HEK293 (cell line): Measurements from ENCODE around the gene BPIFB2.

Experiments
- CTCF ChIA-PET: fragments of 350-600 bp; formaldehyde crosslinking; extraction: SDS; loops from one replicate; lab custom pipeline; 2021; ENCODE audit warnings: antibody characterized with exemption; lab: Yijun Ruan, JAX
- POLR2A ChIA-PET: fragments of 300-600 bp; formaldehyde crosslinking; extraction: SDS; loops from one replicate; lab custom pipeline; 2020; ENCODE audit warnings: antibody characterized with exemption, inconsistent platforms; lab: Yijun Ruan, JAX
- H3K27ac ChIP-seq: fragments of 200-500 bp; sonication (Bioruptor generic); 2 replicates; pipeline ENCODE4 v1.5.1; 2014; ENCODE audit warnings: low read depth, low read length, control low read depth, inconsistent platforms; ENCODE audit errors: extremely low read depth
- H3K36me3 ChIP-seq, 2 experiments: fragments of 200-500 bp in 1 of 2; sonication (Bioruptor generic) in 1 of 2; 1 replicate in 1 of 2; 2 replicates in 1 of 2; pipeline ENCODE4 v1.5.1; 2014 to 2017; ENCODE audit warnings: inconsistent platforms in 2 of 2, low read length in 2 of 2; ENCODE audit not compliant: control insufficient read depth in 2 of 2, insufficient read depth in 1 of 2
- H3K4me1 ChIP-seq: fragments of 200-500 bp; sonication (Bioruptor generic); 2 replicates; pipeline ENCODE4 v1.5.1; 2014; ENCODE audit warnings: mild to moderate bottlenecking, low read length, inconsistent platforms; ENCODE audit not compliant: control insufficient read depth, insufficient read depth
- H3K4me3 ChIP-seq: 2 replicates; pipeline ENCODE4 v1.5.1; 2011; ENCODE audit warnings: low read depth, mild to moderate bottlenecking, control low read depth, low read length, moderate library complexity
- H3K9me3 ChIP-seq: fragments of 200-500 bp; sonication (Bioruptor generic); 2 replicates; pipeline ENCODE4 v1.5.1; 2014; ENCODE audit warnings: low read depth, low read length, inconsistent platforms; ENCODE audit not compliant: control insufficient read depth, insufficient read depth
- EGR2 ChIP-seq: fragments of 450-650 bp; formaldehyde crosslinking; IDR thresholded peaks from 2 replicates; pipeline ENCODE4 v1.5.1; 2016; ENCODE audit warnings: low read depth, missing biosample characterization, missing genetic modification characterization
- MZF1 ChIP-seq: fragments of 450-650 bp; formaldehyde crosslinking; IDR thresholded peaks from 2 replicates; pipeline ENCODE4 v1.5.1; 2017; ENCODE audit warnings: missing biosample characterization, missing genetic modification characterization, borderline replicate concordance
- REST ChIP-seq: fragments of 450-650 bp; formaldehyde crosslinking; IDR thresholded peaks from 2 replicates; pipeline ENCODE4 v1.5.1; 2016; ENCODE audit warnings: missing biosample characterization, missing genetic modification characterization
- ZBTB17 ChIP-seq: fragments of 450-650 bp; formaldehyde crosslinking; IDR thresholded peaks from 2 replicates; pipeline ENCODE4 v1.5.1; 2016; ENCODE audit warnings: missing biosample characterization, missing genetic modification characterization
- ZBTB8A ChIP-seq: fragments of 450-650 bp; formaldehyde crosslinking; IDR thresholded peaks from 2 replicates; pipeline ENCODE4 v1.5.1; 2016; ENCODE audit warnings: missing biosample characterization, missing genetic modification characterization
- ZFHX2 ChIP-seq: fragments of 450-650 bp; formaldehyde crosslinking; conservative IDR thresholded peaks from 2 replicates; pipeline ENCODE4 v1.5.1; 2016; ENCODE audit warnings: missing biosample characterization, missing genetic modification characterization
- ZFP37 ChIP-seq: fragments of 450-650 bp; formaldehyde crosslinking; IDR thresholded peaks from 2 replicates; pipeline ENCODE4 v1.5.1; 2016; ENCODE audit warnings: missing biosample characterization, missing genetic modification characterization
- ZFP41 ChIP-seq: fragments of 450-650 bp; formaldehyde crosslinking; IDR thresholded peaks from 2 replicates; pipeline ENCODE4 v1.5.1; 2016; ENCODE audit warnings: missing biosample characterization, missing genetic modification characterization, borderline replicate concordance
- ZNF133 ChIP-seq: fragments of 450-650 bp; formaldehyde crosslinking; IDR thresholded peaks from 2 replicates; pipeline ENCODE4 v1.5.1; 2016; ENCODE audit warnings: missing biosample characterization, missing genetic modification characterization
- ZNF274 ChIP-seq, 2 experiments: fragments of 200-500 bp in 1 of 2; fragments of 450-650 bp in 1 of 2; sonication (Bioruptor generic) in 1 of 2; formaldehyde crosslinking in 1 of 2; IDR thresholded peaks; 2 replicates each; pipeline versions ENCODE4 v1.5.1 to v1.6.1; 2014 to 2016; ENCODE audit warnings: borderline replicate concordance in 1 of 2, inconsistent platforms in 1 of 2, low read length in 1 of 2, missing biosample characterization in 1 of 2, missing genetic modification characterization in 1 of 2
- ZNF302 ChIP-seq: fragments of 450-650 bp; formaldehyde crosslinking; IDR thresholded peaks from 2 replicates; pipeline ENCODE4 v1.5.1; 2016; ENCODE audit warnings: missing biosample characterization, missing genetic modification characterization, low read depth
- ZNF311 ChIP-seq: fragments of 450-650 bp; formaldehyde crosslinking; IDR thresholded peaks from 2 replicates; pipeline ENCODE4 v1.5.1; 2017; ENCODE audit warnings: missing biosample characterization, missing genetic modification characterization, borderline replicate concordance
- ZNF324 ChIP-seq: fragments of 450-650 bp; formaldehyde crosslinking; IDR thresholded peaks from 2 replicates; pipeline ENCODE4 v1.5.1; 2016; ENCODE audit warnings: missing biosample characterization, missing genetic modification characterization
- ZNF354C ChIP-seq: fragments of 450-650 bp; formaldehyde crosslinking; IDR thresholded peaks from 2 replicates; pipeline ENCODE4 v1.5.1; 2016; ENCODE audit warnings: missing biosample characterization, missing genetic modification characterization, low read depth, borderline replicate concordance
- ZNF394 ChIP-seq: fragments of 450-650 bp; formaldehyde crosslinking; IDR thresholded peaks from 2 replicates; pipeline ENCODE4 v1.5.1; 2016; ENCODE audit warnings: missing biosample characterization, missing genetic modification characterization, mild to moderate bottlenecking, moderate library complexity, borderline replicate concordance
- ZNF433 ChIP-seq: fragments of 450-650 bp; formaldehyde crosslinking; IDR thresholded peaks from 2 replicates; pipeline ENCODE4 v1.5.1; 2016; ENCODE audit warnings: missing biosample characterization, missing genetic modification characterization, low read depth
- ZNF555 ChIP-seq: fragments of 450-650 bp; formaldehyde crosslinking; conservative IDR thresholded peaks from 2 replicates; pipeline ENCODE4 v1.5.1; 2017; ENCODE audit warnings: missing biosample characterization, mild to moderate bottlenecking, missing genetic modification characterization, inconsistent platforms
- ZNF585B ChIP-seq: fragments of 450-650 bp; formaldehyde crosslinking; IDR thresholded peaks from 2 replicates; pipeline ENCODE4 v1.5.1; 2016; ENCODE audit warnings: missing biosample characterization, missing genetic modification characterization
- ZNF596 ChIP-seq: fragments of 450-650 bp; IDR thresholded peaks from 2 replicates; pipeline ENCODE4 v1.5.0; 2018; ENCODE audit warnings: missing biosample characterization, mild to moderate bottlenecking, missing genetic modification characterization, moderate library complexity
- ZNF600 ChIP-seq: fragments of 450-650 bp; formaldehyde crosslinking; IDR thresholded peaks from 2 replicates; pipeline ENCODE4 v1.5.1; 2016; ENCODE audit warnings: missing biosample characterization, missing genetic modification characterization
- ZNF747 ChIP-seq: fragments of 450-650 bp; formaldehyde crosslinking; IDR thresholded peaks from 2 replicates; pipeline ENCODE4 v1.5.1; 2016; ENCODE audit warnings: missing biosample characterization, missing genetic modification characterization
- ZNF768 ChIP-seq: fragments of 450-650 bp; formaldehyde crosslinking; IDR thresholded peaks from 2 replicates; pipeline ENCODE4 v1.5.1; 2018; ENCODE audit warnings: missing biosample characterization, mild to moderate bottlenecking, missing genetic modification characterization

Gene BPIFB2

DNA sequence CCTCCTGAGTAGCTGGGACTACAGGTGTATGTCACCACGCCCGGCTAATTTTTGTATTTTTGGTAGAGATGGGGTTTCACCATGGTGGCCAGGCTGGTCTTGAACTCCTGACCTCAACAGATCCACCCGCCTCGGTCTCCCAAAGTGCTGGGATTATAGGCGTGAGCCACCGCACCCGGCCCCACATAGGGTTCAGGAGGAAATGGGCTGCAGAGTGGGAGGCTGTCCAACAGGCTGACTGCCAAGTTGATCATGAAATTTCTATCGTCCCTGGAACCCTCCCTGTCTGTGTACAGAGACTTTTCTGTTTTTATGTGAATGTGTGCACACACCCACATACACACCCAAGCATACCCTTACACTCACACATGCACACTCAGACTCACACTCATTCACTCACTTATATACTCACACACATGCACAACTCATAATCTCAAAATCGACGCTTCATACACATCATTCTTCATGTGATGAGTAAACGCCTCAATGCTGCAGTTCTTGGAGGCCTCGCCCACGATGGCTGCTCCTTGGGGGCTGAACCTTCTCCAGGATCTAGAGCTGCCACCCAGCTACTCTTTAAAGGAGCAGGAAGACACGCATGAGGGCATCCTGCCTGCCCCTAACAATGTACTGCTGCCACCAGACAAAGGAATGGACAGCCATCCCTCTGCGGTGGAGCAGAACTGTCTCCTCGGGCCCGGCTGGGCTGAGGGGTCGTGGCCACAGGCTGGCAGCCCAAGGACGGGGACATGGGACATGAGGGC is 38.8 kb upstream of the BPIFB2 start:
- Histone ChIP-seq H3K36me3 (no peaks in the 10 kb centered on the region), H3K27ac (no peak overlapping the region), H3K4me3 (no peak overlapping the region), H3K9me3 (no peaks in the 10 kb centered on the region), H3K4me1 (no peaks in the 10 kb centered on the region)
- POLR2A ChIA-PET = no interaction called here
- CTCF ChIA-PET = interaction anchor here (0.6 kb wide), 1 partner anchor 11 kb away, joined by 3 read pairs; no protein-coding TSS in a partner anchor
- TF ChIP-seq ZNF555 = no peak
- no peak for TF ChIP-seq ZNF768 (tag by site-specific recombination)
- TF ChIP-seq ZFP41 (tag by site-specific recombination) = no peak
- no peak for TF ChIP-seq ZNF585B (tag by site-specific recombination)
- TF ChIP-seq ZNF311 = no peak
- TF ChIP-seq ZNF394 (tag by site-specific recombination) = no peak
- TF ChIP-seq ZNF324 (tag by site-specific recombination) = no peak
- TF ChIP-seq EGR2 (tag by site-specific recombination) = peak; percentile 50; the same call in 1 of the 2 replicates
- no peak for TF ChIP-seq ZNF274 (IDR thresholded peaks at IDR 0.05; ENCODE audit: low read length)
- no peak for TF ChIP-seq ZNF274 (tag by site-specific recombination; IDR thresholded peaks at IDR 0.05; ENCODE audit: borderline replicate concordance)
- no peak for TF ChIP-seq ZNF133 (tag by site-specific recombination)
- peak; percentile 49 for TF ChIP-seq ZFHX2 (tag by site-specific recombination)
- no peak for TF ChIP-seq ZNF354C (tag by site-specific recombination)
- no peak for TF ChIP-seq ZBTB8A (tag by site-specific recombination)
- TF ChIP-seq ZNF302 (tag by site-specific recombination) = no peak
- TF ChIP-seq ZNF596 (tag by site-specific recombination) = no peak
- TF ChIP-seq ZNF747 = no peak
- TF ChIP-seq MZF1 (tag by site-specific recombination) = no peak
- TF ChIP-seq ZNF433 = no peak

- POLR2A ChIA-PET = no interaction called here
- H3K27ac ChIP-seq = no peak overlapping the region
- CTCF ChIA-PET = no interaction called here
- TF ChIP-seq ZBTB17 (tag by site-specific recombination) = peak; percentile 14; the same call in 1 of the 2 replicates
- no peak for TF ChIP-seq ZNF600 (tag by site-specific recombination)
- no peak for TF ChIP-seq ZFP37
- TF ChIP-seq REST (tag by site-specific recombination) = no peak
- H3K4me3 ChIP-seq = no peak overlapping the region
- H3K9me3 ChIP-seq = no peaks in the 10 kb centered on the region
- no peaks in the 10 kb centered on the region for H3K4me1 ChIP-seq
- no peaks in the 10 kb centered on the region for H3K36me3 ChIP-seq
These were observed 38.0 kb upstream of the BPIFB2 start for GRCh38 chr20:32969356-32970114.
